Stimulated activated effector memory CD8-positive, alpha-beta T cell treated with anti-CD3 and anti-CD28 coated beads, Interleukin-12 subunit alpha, Interleukin-12 subunit beta, amount 100 ng/mL, for 72 hours (primary cell): Measurements from ENCODE around the gene DPYSL4.

ENCODE experiments used
- ATAC-seq: fragments of 150-1000 bp; cut with Tn5 transposase; 2 replicates; pipeline ENCODE4 v1.10.0; 2021
- DNase-seq, 2 donors: peaks; one replicate each; pipeline ENCODE4 v3.0.0; 2021 to 2022; ENCODE audit warnings: low spot score in 2 of 2
- H3K27ac Mint-ChIP-seq: one replicate; pipeline ENCODE4 v1.8.0; 2022; ENCODE audit warnings: mild to moderate bottlenecking, mixed read lengths
- H3K36me3 Mint-ChIP-seq: one replicate; pipeline ENCODE4 v1.8.0; 2022; ENCODE audit warnings: mild to moderate bottlenecking, mixed read lengths
- H3K4me1 Mint-ChIP-seq: one replicate; pipeline ENCODE4 v1.8.0; 2022; ENCODE audit warnings: mixed read lengths
- H3K4me3 Mint-ChIP-seq: one replicate; pipeline ENCODE4 v1.8.0; 2022; ENCODE audit warnings: mild to moderate bottlenecking, mixed read lengths
- H3K9me3 Mint-ChIP-seq: one replicate; pipeline ENCODE4 v1.8.0; 2022; ENCODE audit warnings: mixed read lengths

The DPYSL4 gene

GRCh38 chr10:132238371-132239125 is 51.8 kb downstream of the DPYSL4 start:
- Mint-ChIP-seq H3K4me3 (no peak overlapping the region), H3K27ac (no peak overlapping the region), H3K36me3 (no peaks in the 10 kb centered on the region), H3K4me1 (no peaks in the 10 kb centered on the region), H3K9me3 (no peaks in the 10 kb centered on the region)
- DNase-seq = no peak
- ATAC-seq = peak; percentile 11

- DNase-seq = no peak
- Mint-ChIP-seq H3K4me1 (no peaks in the 10 kb centered on the region), H3K27ac (no peak overlapping the region), H3K4me3 (no peak overlapping the region), H3K36me3 (no peaks in the 10 kb centered on the region), H3K9me3 (no peaks in the 10 kb centered on the region)
- ATAC-seq = no peak
Observed at GRCh38 chr10:132239126-132240031, 52.6 kb downstream of the DPYSL4 start.

DNA sequence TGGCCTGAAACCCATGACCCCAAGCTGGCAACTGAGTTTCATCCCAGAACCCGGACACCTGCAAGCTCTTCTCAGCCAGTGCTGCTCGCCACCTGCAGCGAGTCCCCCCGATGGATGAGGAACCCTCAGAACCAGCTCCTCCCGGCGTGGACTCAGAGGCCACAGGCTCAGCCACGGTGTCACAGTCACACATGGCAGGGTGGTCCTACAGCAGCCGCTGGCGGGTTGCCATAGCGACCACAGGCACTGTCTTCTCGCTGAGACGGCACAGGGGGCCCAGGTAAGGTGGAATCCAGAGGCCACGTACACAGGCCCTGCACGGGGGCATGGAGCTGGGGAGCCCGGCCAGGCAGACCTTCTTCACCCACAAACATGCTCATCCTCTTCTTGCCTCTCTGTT is 53.4 kb downstream of the DPYSL4 start:
- Mint-ChIP-seq H3K4me1 (no peaks in the 10 kb centered on the region), H3K36me3 (no peaks in the 10 kb centered on the region), H3K9me3 (no peaks in the 10 kb centered on the region), H3K4me3 (no peak overlapping the region), H3K27ac (no peak overlapping the region)
- ATAC-seq (no peak), DNase-seq (no peak)

- Mint-ChIP-seq H3K4me1 (no peaks in the 10 kb centered on the region), H3K9me3 (no peaks in the 10 kb centered on the region), H3K36me3 (no peaks in the 10 kb centered on the region), H3K4me3 (no peak overlapping the region), H3K27ac (no peak overlapping the region)
- ATAC-seq (no peak), DNase-seq (no peak)
Observed at GRCh38 chr10:132240581-132240980, 53.8 kb downstream of the DPYSL4 start.

GRCh38 chr10:132241086-132241485 is 54.3 kb downstream of the DPYSL4 start:
- Mint-ChIP-seq H3K9me3 (no peaks in the 10 kb centered on the region), H3K4me1 (no peaks in the 10 kb centered on the region), H3K27ac (no peak overlapping the region), H3K36me3 (no peaks in the 10 kb centered on the region), H3K4me3 (no peak overlapping the region)
- DNase-seq (no peak), ATAC-seq (no peak)

DNA sequence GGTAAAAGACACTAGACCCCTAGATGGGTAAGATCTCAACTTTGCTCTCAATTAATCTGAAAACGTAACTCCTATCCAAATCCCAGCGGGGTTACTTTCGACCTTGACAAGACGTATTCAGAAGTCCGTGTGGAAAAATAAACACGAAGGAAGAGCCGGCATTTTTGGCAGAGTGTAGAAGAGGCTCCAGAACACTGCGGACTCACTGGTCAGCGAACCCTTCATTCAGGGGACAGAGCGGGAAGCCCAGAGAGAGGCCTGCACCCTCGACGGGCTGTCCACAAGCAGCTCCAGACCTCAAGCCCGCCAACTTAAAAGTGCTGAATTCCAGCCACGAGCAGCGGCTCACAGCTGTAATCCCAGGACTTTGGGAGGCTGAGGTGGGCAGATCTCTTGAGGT is 54.7 kb downstream of the DPYSL4 start:
- Mint-ChIP-seq H3K9me3 (no peaks in the 10 kb centered on the region), H3K4me1 (no peaks in the 10 kb centered on the region), H3K36me3 (no peaks in the 10 kb centered on the region), H3K27ac (no peak overlapping the region), H3K4me3 (no peak overlapping the region)
- ATAC-seq = no peak
- no peak for DNase-seq

DNA sequence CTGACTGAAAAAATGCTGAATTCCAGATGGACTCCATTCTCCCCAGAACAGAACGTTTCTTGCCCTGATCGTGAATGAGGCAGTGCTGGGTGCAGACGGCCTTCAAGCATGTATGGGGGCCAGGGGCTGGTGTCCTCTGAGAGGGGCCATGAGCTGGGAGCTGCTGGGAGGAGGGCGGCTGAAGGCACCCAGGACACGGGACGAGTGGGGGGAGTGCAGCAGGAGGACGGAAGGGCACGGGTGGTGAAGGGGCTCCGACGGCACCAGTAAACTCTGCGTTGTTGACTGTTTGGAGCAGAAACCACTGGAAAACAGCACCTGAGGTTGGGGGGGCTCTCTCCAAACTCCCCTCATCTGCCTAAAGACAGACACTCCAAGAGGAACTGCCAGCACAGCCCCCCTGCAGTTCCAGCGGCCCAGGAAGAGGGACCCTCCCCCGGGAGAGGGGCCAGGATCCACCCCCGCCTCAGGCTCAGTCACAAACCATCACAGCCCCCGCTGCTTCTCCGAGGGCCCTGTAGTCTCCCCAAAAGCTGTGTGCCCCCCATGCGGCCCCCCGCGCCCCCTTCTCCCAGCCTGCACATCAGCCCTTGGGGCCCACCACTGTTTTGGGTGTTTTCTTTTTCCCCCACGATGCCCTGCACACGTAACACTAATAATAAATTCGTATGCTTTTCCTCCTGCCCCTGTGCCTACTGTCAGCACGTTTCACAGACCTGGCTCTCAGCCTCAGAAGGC is 55.5 kb downstream of the DPYSL4 start:
- no peaks in the 10 kb centered on the region for H3K36me3 Mint-ChIP-seq
- H3K9me3 Mint-ChIP-seq = no peaks in the 10 kb centered on the region
- DNase-seq = no peak
- no peak overlapping the region for H3K4me3 Mint-ChIP-seq
- no peak overlapping the region for H3K27ac Mint-ChIP-seq
- H3K4me1 Mint-ChIP-seq = no peaks in the 10 kb centered on the region
- no peak for ATAC-seq

- no peak for ATAC-seq
- no peaks in the 10 kb centered on the region for H3K9me3 Mint-ChIP-seq
- no peak for DNase-seq
- H3K4me1 Mint-ChIP-seq = no peaks in the 10 kb centered on the region
- H3K27ac Mint-ChIP-seq = no peak overlapping the region
- H3K4me3 Mint-ChIP-seq = no peak overlapping the region
- no peaks in the 10 kb centered on the region for H3K36me3 Mint-ChIP-seq
Observed at GRCh38 chr10:132243141-132243540, 56.4 kb downstream of the DPYSL4 start.

DNA sequence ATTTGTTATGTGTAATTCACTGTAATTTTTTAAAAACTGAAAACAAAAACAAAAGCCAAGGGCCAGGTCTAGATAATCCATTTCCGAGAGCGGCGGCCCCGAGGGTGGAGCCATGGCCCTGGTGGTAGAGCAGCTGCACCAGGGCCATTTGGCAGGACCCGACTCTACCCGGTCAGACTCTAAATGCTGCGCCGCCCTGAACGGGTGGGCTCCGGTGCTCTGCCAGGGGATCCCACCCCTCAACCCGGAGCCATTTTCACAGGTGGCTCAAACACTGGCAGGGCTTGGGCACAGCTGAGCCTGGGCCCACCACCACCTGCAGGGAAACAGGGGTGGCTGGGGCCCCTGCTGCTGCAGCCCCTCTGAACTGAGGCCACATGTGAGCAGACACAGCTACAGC is 56.9 kb downstream of the DPYSL4 start:
- ATAC-seq = no peak
- H3K4me3 Mint-ChIP-seq = no peak overlapping the region
- H3K9me3 Mint-ChIP-seq = no peaks in the 10 kb centered on the region
- H3K36me3 Mint-ChIP-seq = no peaks in the 10 kb centered on the region
- no peaks in the 10 kb centered on the region for H3K4me1 Mint-ChIP-seq
- peak overlapping the region; percentile 45 for H3K27ac Mint-ChIP-seq
- no peak for DNase-seq

- no peaks in the 10 kb centered on the region for H3K9me3 Mint-ChIP-seq
- no peaks in the 10 kb centered on the region for H3K4me1 Mint-ChIP-seq
- H3K27ac Mint-ChIP-seq = no peak overlapping the region
- no peaks in the 10 kb centered on the region for H3K36me3 Mint-ChIP-seq
- H3K4me3 Mint-ChIP-seq = no peak overlapping the region
- no peak for ATAC-seq
- no peak for DNase-seq
Observed at GRCh38 chr10:132245056-132245455, 58.3 kb downstream of the DPYSL4 start.

DNA sequence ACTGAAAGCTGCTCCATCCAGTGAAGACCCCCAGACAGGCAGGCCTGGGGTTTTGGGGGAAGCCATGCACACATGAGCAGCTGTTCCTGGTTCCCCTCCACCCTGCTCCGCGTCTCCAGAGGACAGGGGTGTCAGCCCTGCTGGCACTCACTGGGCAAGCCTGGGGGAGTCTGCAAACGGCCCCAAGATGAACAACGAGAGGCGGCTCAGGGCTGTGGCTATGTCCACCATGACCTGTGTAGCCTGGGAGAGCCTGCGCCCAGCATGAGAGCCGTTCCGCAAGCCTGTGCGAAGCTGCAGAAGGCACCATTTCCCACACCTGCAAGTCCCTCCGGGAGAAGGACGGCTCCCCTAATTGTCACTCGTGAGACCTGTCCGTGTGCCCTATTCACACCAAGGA is 59.5 kb downstream of the DPYSL4 start:
- Mint-ChIP-seq H3K36me3 (no peaks in the 10 kb centered on the region), H3K9me3 (no peaks in the 10 kb centered on the region), H3K4me1 (no peaks in the 10 kb centered on the region), H3K4me3 (no peak overlapping the region), H3K27ac (no peak overlapping the region)
- no peak for ATAC-seq
- DNase-seq = no peak

DNA sequence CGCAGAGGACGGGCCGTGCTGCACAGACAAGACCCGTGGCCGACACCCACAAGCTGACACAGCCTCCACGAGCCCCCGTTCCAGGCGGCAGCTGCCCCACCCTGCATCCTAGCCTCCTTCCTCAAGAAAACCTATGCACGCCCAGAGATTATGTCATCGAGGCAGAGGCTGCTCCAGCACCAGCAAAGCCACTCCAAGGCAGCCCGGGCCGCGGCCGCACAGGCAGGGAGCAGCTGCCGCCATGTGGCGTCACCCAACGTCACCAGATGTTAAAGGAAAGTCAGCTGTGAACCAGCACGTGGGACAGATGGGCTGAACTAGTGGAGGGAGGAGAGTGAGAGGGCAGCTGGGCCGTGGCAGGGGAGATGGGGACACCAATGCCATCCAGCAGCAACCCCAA is 61.2 kb downstream of the DPYSL4 start:
- H3K4me3 Mint-ChIP-seq = no peak overlapping the region
- no peaks in the 10 kb centered on the region for H3K9me3 Mint-ChIP-seq
- no peak for ATAC-seq
- no peak overlapping the region for H3K27ac Mint-ChIP-seq
- DNase-seq = no peak
- H3K36me3 Mint-ChIP-seq = no peaks in the 10 kb centered on the region
- H3K4me1 Mint-ChIP-seq = no peaks in the 10 kb centered on the region

- Mint-ChIP-seq H3K4me1 (no peaks in the 10 kb centered on the region), H3K4me3 (peak overlapping the region; percentile 50), H3K36me3 (no peaks in the 10 kb centered on the region), H3K9me3 (no peaks in the 10 kb centered on the region), H3K27ac (no peak overlapping the region)
- peak; percentile 44 to 68 for DNase-seq
- peak; percentile 45 for ATAC-seq
Observed at GRCh38 chr10:132248455-132249225, 61.9 kb downstream of the DPYSL4 start.

GRCh38 chr10:132249226-132249724 is 62.5 kb downstream of the DPYSL4 start:
- H3K27ac Mint-ChIP-seq = no peak overlapping the region
- H3K4me3 Mint-ChIP-seq = no peak overlapping the region
- H3K9me3 Mint-ChIP-seq = no peaks in the 10 kb centered on the region

More at GRCh38 chr10:132249226-132249724, 62.5 kb downstream of the DPYSL4 start:
- ATAC-seq (no peak), DNase-seq (no peak)
- no peaks in the 10 kb centered on the region for H3K4me1 Mint-ChIP-seq
- H3K36me3 Mint-ChIP-seq = no peaks in the 10 kb centered on the region
